Islet precursor cell (in vitro differentiated cells): ENCODE results near the gene RGS10.

Experiments used
- DNase-seq: peaks from one replicate; pipeline ENCODE4 v3.0.0-alpha.2; 2018

RGS10 gene

DNA sequence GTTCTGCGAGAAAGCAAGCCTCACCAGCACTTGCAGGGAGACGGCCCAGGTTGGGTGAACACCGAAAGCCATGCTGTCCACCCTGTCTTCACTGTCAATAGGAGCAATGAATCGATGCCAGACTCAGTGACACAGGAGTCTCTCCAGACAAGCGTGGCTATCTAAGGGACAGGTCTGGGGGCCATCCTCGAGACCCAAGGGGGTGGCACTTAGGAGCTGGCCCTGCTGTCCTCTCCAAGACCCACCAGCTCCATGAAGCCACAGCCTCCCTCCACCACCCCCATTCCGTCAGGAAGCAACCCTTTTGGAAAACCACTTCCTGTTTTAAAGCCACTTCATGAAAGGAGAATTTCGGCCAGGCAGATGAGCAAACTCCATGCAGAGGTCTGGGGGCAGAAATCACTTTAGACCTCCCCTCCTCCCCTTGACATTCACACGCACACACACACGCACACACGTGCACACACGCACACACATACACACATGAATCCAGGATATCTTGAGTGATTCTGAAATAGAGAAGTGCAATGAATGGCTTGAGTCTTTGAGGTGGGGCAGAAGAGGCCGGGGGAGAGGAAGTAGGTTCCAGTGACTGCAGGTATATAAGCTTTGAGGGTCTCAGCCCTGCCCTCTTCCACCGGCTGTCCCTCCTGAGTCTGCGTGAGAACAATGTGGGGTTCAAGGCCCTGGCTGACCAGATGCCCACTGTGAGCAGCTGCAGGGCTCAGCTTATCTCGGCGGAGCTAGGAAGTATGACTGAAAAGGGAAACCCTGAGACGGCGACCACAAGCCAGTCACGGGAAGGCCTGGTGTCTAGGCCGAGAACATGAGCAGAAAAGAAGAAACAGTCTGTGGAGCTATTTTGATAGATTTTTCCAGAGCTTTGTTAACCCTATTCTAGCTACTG is 25.0 kb downstream of the RGS10 start:
- DNase-seq, result no peak

DNA sequence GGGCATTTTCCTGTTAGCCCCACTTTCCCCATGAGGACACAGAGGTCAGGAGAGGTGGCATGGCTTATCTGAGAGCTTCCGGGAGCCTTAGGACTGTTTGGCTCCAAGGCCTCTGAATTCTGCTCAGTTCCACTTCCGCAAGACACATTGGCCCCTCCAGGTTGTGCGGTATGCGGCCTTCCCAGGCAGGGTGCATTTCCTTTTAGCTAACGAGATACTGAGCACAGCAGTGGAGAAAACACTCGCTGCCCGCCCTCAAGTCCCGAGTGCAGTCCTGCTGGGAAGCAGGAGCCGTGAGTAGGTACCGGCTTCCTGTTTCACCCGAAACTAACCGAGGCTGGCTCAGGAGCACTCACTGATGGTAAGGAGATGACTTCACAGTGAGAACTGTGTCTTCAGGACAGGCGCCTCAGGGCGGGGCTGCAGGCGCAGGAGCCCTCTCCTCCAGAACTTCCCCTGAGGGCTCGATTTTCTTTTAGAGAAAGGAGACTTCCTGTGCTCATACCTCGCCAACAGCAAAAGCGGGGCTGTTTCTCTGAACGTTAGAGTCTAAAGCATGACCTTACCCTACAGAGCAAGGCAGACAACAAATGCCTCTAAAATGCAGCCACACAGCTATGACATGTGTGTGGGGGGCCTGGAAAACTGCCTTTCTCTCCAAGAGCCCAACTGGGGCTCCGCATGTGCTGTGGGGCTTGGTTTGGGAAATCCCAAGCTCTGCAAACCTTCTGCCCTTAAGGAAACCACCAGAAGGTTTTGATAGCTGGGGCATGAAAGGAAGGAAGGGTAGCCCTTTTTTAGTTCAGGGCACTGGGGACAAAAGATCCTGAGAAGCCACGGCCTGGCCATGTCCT is 25.9 kb downstream of the RGS10 start:
- DNase-seq, result peak; percentile 91

DNA sequence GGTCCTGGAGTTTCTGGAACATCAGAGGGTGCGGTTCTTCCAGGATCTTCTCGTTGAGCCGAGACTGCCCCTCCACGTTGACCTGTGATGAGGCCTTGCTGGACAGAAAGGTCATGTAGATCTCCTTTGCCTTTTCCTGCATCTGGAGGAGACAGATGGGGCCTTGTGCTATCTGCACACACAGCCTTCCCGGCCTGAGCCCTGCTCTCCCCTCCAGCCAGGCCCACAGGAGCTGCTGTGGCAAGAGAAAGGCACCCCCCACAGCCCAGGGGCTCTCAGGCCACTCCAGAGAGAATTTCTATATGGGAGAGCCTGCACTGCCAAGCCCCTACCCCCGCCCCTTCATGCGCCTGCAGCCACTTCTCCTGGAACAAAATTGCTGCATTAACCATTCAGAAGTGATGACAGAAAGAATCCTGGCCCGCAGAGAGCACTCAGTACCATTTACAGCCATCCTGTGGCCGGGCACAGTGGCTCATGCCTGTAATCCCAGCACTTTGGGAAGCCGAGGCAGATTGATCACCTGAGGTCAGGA is 26.9 kb downstream of the RGS10 start:
- DNase-seq, result no peak

DNA sequence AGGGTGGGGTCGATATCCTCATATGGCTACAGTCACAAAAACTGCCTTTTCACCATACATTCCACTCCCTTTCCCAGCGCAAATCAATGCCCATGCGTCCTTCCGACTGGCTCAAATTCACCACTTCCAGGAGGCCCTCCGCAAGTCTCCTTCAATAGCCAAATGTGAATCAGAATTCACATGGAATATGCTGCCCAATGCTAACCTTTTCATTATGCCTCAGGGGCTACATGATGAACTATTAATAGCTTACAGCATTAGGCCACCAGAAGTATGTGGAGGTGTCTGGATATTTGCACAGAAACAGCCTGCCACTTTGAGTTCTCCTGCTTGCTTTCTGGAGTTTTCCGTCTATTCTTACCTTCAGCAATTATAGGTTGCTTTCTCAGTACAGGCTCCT is 27.7 kb downstream of the RGS10 start:
- DNase-seq, result no peak

DNA sequence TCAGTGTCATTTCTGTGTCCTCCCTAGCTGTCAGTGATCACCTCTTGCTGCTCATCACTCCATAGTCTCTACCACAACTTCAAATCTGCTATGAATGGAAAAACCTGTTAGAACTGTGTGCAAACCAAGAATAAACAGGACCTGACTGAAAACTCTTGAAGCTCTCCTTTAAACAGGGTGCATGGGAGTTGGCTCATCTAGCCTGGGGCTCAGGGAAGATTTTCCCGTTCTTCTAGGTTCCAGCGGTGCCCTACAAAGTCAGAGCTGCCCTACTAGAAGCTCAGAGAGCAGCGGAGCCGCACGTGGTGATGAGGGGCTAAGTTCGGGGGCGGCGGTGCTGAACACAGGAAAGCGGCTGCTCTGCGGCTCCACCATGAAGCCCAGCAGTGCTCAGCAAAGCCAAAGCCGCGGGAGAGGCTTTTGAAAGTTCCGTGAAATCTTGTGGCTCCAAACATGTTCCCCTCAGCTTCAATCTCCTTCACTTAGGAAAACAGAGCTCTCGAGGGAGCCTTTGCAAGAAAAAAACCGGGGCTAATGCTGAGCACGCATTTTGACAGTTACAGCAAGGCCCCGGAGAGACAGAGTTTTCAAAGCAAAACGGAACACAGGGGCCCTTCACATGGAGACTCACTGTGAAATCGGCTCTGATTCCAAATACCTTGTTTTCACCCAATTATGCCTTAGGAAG is 30.5 kb downstream of the RGS10 start:
- DNase-seq, result no peak

DNA sequence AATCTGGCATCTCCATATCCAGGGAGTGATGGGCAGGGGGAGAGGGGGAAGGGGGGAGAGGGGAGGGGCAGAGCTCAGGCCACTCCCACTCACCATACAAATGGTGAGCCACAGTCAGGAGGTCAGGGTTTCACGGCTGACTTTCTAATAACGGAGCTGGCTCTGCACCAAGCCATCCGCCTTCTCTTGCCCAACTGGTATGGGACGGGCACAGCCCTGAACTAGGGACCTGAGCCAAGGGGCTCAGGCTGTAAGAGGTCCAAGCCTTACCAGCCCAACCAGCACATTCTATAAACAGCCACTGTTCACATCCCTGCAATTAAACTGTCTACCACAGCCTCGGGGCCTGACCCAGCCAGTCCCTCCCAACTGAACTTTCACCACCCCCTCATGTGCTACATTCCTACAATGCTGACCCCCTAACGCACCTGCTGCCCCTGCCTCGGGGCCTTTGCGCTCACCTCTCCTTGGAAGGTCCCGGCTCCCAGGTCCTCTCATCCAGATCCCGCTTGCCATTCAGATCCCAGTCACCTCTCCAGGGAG is 32.5 kb downstream of the RGS10 start:
- DNase-seq, result no peak

DNA sequence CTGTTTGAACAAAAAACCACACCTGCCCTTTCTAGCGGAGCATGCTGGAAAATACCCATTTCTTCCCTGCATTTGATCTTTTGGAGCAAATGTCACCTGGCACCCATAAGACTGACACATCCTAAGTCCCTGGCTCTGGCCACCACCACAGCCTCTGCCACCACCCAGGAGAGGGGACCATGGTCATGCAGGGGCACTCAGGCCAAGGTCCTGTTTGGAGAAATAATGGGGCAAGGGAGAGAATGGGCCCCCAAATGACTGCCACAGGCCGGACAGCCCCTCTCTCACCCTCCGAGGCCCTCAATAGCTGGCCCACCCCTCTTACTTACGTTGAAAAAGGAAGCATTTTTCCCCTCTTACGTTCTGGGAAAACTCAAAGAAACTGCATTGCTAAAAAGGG is 35.4 kb downstream of the RGS10 start:
- DNase-seq, result no peak

DNA sequence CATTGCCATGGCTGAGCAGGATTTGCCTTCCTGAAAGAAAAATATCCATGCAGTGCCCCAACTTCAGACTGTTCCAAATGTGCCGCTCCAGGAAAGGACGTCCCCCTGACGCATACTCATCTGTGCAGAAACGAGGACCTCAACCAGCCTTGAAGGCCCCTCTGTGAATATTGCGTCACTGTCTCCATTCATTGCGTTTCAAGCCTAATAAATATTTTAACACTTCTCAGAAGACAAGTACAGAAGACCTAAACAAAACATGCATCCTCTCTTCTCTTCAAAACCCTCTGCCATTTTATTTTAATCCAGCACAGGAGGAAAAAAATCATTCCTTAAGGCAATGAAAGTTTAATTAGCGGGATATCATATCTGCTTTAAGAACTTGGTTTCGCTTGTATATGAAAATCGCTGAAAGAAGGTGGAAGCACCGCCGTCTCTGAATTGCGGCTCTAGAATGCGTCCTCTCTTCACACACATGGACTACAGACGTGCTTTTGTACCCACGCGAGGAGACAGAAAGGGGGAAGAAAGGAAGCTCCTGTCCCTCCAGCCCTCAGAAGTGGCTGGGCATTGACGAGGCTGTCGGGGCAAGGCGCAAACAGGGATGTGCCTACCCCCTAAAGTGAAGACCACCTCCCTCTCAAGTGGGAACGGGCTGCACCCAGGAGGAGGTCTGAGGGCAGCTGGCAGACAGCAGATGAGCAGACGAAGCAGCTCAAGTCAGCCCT is 36.8 kb downstream of the RGS10 start:
- DNase-seq, result no peak

DNA sequence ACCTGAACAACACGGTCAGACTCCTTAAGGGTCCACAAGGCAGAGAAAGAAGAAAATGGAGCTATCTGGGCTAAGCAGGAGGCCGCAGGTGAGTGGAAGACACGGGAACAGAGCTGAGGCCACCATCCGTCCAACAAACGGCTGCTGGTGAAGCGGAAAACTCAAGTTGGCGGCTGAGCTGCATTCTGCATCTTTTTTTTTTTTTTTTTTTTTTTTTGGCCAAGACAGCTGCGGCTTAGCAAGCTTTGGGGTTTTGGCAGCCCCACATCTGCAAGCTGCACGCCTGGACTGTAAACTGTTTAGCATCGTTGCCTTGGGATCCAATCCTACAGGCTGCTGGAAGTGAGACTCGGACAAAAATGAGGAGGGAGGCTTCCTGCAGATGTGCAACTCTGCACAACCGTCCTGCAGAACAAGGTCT is 37.4 kb downstream of the RGS10 start:
- DNase-seq, result no peak

DNA sequence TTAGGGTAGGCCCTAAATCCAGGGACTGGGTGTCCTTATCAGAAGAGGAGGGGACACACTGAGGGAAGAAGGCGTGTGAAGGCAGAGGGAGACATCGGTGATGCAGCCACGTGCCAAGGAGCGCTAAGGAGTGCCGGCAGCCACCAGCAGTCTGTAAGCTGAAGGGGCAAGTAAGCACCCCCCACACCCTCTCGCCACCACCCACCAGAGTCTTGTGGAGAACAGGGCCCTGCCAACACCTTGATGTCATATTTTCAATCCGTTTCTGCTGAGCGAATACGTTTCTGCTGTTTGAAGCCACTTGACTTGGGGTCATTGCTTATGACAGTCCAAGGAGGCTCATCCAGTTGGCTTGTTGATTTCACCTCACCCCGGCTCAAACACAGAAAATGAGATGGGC is 37.9 kb downstream of the RGS10 start:
- no peak for DNase-seq

DNA sequence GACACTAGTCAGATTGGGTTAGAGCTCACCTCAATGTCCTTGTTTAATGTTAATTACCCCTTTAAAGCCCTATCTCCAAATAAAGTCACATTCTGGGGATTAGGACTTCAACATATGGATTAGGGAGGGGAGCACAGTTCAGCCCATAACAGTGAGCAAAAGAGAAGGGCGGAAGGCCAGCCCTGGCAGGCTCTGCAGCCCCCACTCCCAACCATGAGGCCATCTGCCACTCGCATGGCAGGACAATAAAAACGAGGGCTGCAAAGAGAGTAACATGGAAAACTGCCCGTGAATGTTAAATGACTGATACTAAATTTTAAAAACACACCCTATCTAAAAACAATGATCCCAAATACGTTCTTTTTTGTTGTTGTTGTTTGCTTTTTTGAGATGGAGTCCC is 38.7 kb downstream of the RGS10 start:
- DNase-seq, result no peak

DNA sequence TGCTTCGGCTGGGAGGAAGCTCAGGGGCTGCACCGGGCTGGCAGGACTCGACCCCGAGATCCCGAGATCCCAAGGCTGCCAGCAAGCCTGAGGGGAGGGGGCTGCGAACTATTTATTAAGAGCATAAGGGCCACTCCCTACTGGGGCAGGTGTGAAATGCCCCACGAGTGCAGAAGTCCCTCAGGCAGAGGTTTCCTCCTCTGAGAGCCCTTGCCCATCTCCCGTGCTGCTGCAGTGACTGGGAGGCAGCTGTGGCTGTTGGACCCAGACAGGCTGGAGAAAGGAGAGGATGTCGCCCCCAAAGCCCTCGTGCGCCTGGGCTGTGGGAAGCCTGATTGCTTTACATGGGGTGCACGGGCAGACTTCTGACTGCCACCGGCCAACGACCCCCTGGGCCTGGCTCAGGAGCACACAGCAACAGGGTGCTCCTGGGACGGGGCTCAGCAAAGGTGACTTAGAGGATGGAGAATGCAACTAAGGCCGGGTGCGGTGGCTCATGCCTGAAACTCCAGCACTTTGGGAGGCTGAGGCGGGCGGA is 39.8 kb downstream of the RGS10 start:
- DNase-seq, result no peak

DNA sequence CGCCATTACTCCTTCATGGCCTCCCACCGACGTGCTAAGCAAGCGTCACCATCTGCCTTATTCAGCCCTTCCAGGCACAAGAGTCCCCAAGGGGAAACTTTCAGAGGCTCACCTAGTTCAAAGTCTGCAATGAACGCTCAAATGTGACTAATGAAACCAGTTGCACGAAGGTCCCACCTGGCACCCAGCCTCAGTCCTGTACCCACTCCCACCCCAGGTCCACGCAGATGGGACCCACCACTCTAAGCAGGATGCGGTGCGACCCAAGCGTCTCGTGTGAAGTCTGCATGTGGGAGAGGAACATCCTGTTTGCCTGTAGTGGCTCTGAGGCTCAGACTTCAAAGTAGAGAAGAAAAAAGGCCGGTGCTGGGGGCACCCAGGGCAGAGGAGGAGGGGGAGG is 40.3 kb downstream of the RGS10 start:
- peak; percentile 60 for DNase-seq

DNA sequence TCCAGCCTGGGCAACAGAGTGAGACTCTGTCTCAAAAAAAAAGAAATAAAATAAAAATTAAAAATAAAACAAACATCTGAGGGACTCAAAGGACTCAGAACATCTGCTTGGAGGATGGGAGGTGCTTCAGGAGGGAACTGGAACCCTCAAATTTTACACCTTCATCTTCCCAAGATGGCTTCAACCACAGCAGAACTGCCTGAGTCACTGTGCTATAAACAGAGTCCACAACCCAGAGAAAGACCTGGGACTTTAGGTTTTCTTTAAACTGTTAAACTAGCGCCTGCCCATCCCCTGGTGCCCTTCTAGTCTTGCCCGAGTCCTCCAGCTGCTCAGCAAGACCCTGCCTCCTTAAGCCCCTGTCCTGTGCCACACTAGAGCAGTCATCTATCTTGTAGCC is 40.8 kb downstream of the RGS10 start:
- no peak for DNase-seq

DNA sequence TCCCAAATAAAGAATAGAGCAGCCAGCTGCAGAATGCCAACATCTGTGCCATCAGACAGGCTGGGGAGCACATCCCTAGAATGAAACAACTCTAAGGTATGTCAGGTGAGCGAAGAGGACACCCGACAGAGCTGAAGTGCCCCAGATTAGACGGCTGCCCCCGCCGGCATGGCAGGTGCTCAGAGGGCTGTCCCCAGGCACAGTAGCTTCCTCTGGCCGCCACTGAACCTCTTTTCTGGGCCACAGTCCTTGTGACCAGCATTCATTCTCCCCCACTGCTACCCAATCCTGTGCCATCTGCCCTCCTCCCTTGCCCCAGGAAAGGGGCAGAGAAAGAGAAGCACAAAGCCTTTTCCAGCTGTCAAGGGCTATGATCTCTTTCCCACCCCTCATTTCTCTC is 41.7 kb downstream of the RGS10 start:
- DNase-seq, result no peak

DNA sequence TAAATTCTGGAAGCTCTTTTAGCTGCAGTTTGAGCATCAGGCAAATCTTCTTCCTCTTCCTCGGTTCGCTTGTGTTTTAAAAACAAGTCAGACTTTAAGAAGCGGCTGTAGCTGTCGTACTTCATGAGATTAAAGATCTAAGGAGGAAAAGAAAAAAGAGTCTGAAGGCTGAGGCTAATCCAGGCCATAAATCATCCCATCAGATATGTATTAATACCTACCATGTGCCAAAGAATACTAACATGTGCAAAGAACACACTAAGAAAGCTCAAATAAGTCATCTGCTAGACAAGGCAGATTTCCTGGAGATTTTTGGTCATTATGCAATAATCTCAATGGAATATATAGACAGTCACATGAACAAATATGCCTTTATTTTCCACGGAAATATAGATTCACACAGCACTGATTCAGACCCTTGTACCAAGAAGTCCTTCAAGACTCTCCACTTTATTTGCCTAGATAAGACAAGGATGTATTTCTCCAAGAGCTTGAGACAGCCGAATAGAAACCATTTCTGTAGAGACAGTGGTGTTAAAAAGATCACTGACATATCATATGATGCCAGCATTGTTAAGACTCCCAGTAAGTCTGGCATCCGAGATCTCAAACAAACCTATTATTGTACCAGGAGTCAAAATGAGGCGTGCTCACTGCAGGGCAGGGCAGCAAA is 42.3 kb downstream of the RGS10 start:
- no peak for DNase-seq

DNA sequence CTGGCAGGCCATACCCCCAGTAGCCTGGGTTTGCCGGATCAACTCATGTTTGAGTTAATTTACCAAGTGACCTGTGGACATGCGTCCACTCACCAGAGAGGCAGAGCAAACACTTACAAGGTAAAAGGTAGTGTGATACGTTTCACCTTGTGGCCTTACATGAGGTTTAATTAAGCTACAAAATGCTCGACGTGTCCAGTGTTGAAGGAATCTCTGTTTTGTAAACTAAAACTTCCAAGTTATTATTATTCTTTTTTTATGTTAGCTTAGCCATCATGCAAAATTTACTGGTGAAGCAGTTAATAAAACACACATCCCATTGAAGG is 42.9 kb downstream of the RGS10 start:
- DNase-seq, result no peak

DNA sequence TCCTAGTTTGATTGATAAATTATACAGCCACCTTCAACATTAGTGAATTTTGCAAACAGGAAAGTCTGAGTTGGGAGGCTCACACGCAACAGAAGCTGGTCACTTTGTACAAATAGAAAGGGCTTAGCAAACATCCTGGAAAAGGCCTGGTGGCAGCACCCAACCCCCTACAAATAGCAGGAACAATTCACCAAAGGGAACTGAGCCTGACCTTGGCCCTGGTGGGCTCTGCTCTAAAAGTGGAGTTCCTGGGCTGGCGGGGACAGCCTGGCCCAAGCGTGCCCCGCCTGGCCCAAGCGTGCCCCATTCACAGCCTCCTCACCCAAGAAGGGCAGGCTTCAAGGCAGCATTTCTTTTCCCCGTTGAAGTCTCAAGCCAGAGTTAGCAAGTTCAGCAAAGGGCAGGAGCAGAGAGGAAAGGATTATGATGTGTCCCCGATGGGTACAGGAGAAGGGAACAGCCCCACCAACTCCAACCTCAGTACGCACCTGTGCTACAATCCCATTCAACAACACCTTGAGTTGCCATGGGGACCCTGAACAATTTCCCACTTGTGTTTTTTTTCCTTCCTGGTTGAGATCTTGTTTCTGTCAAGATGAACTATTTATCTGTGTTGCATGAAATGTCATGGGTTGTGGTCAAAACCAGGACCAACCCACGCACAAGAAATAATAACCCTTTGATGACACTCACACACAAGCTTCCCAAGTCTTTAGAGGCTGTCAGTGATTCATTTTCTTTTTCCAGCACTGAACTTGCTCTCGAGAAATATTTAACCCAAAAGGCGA is 43.4 kb downstream of the RGS10 start:
- DNase-seq, result no peak

DNA sequence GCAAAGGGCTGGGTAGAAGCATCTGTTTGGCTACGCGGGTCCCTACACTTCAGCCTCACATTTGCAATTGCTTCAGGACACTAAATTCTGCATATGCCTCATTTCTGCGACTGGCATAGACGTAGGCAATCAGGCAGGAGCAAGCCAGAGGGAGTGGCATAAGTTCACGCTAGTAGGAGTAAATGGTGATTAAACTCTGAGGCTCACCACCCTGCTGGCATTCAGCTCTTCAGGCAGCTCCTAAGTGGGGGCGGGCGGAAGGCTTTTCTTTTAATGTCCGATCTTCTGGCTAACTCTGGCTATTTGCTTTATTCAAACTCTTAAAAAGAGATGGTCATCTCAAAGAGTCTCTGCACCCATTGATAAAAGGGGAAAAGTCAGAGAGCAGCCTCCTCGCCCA is 45.3 kb downstream of the RGS10 start:
- no peak for DNase-seq

DNA sequence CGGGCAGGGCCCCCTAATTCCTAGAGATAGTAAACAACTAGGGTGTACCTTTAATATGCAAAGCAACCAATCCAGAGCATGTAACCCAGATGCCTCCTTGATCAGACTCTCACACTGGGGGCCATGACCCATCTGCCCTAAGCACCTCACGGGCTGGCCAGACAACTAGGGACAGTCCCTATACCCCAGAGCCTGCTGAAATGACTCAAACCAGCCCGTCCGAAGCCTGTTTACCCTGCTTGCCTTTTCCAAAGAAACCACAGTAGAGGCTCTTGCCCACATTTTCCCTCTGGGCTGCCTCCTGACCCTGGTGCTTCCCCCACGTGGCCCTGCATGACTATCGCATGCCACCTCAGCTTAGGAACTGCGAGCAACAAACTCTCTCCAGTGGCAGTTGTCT is 46.2 kb downstream of the RGS10 start:
- no peak for DNase-seq

DNA sequence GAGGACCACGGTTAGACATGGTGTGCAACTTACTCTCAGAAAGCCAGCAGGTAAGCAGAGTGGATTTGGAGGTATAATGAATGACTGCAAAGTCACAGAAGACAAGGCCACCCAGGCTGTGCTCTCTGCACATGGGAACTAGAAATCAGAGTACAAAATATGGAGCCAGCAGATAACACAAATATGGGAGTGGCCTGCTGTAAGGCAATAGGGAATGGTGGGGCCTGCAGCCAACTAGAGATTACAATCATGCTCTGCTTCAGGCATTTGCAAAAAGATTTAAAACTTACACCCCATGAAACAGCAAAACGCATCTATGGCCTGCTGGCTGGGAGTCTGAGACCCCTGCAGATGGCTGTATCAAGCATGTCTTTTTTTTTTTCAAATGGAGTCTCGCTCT is 47.0 kb downstream of the RGS10 start:
- no peak for DNase-seq
